GM18951 (cell line): ENCODE results near the gene PSMB2.

ENCODE experiments used
- POLR2A ChIP-seq: IDR thresholded peaks from 4 replicates; pipeline ENCODE4 v1.6.1; 2011; ENCODE audit warnings: mild to moderate bottlenecking; ENCODE audit not compliant: insufficient read length, insufficient read depth; ENCODE audit errors: extremely low read depth
- in situ Hi-C: fragments of 300-500 bp; cut with MboI; formaldehyde crosslinking; loops from one replicate; pipeline ENCODE4 v1.12.0; 2022; ENCODE audit warnings: low sequenced_read_pairs, mixed read lengths, inconsistent platforms; ENCODE audit not compliant: unreplicated experiment

Gene PSMB2

GRCh38 chr1:35629051-35629450 is 12.3 kb downstream of the PSMB2 start:
- in situ Hi-C loops: no loop called here
- no peak for TF ChIP-seq POLR2A

DNA sequence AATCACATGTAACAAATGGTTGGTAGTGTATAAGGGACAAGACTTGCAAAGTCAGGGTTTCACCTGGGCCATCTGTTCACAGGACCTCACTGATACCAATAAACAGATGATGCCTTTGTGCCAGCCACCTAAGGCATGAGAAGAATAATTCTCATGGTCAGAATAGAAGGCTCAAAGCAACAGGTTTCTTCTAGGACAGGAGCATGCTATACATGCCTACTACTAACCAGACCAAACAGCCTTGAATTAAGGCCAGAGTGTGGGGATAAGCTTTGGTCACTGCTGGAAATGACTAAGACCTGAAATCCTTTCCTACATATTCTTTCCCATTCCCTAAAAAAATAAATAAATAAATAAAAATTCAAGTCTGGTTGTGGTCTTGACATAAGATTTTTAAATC is 17.5 kb downstream of the PSMB2 start:
- TF ChIP-seq POLR2A: no peak
- in situ Hi-C loops: no loop called here

GRCh38 chr1:35622510-35623178 is 18.7 kb downstream of the PSMB2 start:
- in situ Hi-C loops: no loop called here
- no peak for TF ChIP-seq POLR2A

DNA sequence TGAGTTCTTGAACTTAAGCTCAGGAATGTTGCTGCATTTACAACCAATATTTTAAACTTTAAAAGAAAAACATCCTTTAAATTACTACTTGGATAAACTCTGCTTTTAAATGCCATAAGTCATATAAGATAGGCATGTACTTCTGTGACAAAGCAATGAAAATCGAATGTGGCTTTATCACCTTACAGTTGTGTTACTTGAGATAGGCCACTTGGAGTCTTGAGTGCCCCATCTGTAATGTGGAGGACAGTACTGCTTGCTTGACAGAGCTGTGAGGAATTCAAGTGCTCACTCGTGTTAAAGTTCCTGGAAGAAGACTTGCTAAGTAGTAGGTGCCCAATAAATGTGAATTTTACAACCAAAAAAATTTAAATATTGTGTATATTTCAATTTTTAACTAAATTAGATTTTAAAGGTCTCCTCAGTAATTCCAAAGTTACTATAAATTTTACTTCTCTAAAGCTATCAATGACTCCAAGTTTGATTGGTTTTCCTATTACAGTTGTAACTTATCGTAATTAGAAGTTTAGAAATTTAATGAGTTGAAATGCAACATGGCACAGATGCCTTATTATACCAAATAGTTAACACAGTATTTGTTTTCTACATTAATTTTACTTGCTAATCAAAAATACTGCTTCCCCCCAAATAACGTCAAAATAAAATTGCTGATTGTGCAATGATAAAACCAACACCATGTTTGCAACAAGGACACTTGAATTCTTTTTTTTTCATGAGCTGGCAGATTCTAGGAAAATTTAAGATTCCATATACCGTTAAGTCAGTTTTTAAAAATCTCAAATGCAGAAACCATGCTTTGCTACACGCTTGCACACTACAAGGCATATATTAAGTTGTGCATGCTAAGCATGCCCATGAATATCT is 21.8 kb downstream of the PSMB2 start:
- TF ChIP-seq POLR2A: no peak
- in situ Hi-C loops: no loop called here

DNA sequence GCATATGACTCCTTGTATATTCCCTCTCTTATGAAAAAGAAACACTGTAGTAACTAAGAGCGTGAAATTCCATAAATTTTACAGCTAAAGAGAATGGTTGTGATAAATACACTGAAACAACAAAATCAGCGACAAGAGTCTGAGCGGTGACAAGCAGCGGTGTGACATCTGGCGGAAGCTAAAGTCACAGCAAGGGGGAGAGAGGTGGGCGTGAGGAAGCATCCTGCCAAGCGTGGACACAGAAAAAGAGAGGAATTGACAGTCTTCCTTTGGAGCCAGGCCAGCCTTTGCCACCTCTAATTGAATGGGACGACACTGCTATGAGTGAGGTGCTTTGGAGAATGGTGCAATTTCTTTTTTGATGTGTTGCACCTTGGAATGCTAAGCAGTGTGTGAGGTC is 25.9 kb downstream of the PSMB2 start:
- in situ Hi-C loops: no loop called here

DNA sequence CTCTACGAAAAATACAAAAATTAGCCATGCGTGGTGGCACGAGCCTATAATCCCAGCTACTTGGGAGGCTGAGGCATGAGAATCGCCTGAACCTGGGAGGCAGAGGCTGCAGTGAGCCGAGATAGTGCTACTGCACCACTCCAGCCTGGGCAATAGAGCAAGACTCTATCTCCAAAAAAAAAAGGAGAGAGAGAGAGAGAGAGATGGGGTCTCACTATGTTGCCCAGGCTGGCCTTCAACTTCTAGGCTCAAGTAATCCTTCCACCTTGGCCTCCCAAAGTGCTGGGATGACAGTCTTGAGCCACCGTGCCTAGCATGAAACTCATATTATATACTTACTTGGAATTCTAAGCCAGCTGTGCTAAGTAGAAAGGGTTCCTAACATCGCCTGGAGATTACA is 29.7 kb downstream of the PSMB2 start:
- TF ChIP-seq POLR2A: no peak

More for the DNA sequence above, 25.9 kb downstream of the PSMB2 start:
- no peak for TF ChIP-seq POLR2A

GRCh38 chr1:35605867-35606182 is 35.5 kb downstream of the PSMB2 start:
- no peak for TF ChIP-seq POLR2A
- in situ Hi-C loops: no loop called here

More for the DNA sequence above, 29.7 kb downstream of the PSMB2 start:
- in situ Hi-C loops: no loop called here

- TF ChIP-seq POLR2A: no peak
- in situ Hi-C loops: no loop called here
Measured at GRCh38 chr1:35605071-35605866, 36.1 kb downstream of the PSMB2 start.

DNA sequence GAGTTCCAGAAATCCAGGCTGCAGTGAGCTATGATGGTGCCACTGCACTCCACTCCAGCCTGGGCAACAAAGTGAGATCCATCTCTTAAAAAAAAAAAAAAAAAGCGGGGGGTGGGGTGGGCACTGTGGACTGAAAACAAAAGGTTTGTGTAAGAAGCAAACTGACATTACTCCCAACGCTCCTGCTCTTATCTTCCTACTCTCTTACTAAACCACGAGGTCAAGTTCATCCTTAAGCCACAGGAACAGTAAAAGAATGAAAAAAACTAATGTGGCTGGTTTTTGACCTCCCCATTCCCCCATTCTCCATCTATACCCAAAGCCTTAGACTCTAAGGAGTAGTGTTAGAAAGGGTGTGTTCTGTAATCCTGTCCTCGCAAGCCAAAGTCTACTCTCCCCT is 37.4 kb downstream of the PSMB2 start:
- TF ChIP-seq POLR2A: no peak
- in situ Hi-C loops: no loop called here

DNA sequence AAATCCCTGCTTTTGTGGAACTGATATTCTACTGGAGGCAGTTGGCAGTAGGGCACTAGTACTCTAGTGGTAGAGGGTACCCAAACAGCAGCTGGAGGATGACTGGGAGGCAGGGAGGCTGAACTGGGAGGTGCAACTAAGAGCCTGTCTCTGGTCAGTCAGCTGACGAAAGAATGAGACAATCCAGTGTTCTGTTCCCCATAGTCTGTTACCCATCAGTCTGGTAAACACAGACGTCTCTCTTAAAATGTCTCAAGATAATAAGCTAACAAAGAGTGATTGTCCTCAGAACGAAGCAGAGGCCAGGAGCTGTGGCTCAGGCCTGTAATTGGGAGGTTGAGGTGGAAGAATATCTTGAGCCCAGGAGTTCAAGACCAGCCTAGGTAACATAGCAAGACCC is 37.9 kb downstream of the PSMB2 start:
- TF ChIP-seq POLR2A: no peak
- in situ Hi-C loops: no loop called here

- in situ Hi-C loops: no loop called here
- no peak for TF ChIP-seq POLR2A
Measured at GRCh38 chr1:35600593-35600992, 40.7 kb downstream of the PSMB2 start.

DNA sequence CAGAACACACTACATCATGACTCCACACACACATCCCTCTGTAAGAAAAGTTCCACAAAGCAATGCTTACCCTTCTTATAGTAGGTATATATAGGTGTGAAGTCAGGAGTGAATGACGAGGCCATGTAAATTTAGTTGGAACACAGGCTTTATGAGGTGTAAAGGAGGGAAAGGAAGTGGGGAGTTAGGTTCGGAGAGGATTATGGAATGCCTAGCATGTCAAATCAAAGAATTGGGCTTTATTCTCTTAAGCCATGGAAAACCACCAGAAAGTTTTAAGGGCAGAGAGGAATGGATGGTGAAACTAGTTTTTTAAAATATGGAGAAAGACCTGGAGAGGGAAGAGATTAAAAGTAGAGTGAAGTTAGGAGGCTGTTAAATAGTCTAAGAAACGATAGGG is 41.9 kb downstream of the PSMB2 start:
- in situ Hi-C loops: no loop called here
- no peak for TF ChIP-seq POLR2A

DNA sequence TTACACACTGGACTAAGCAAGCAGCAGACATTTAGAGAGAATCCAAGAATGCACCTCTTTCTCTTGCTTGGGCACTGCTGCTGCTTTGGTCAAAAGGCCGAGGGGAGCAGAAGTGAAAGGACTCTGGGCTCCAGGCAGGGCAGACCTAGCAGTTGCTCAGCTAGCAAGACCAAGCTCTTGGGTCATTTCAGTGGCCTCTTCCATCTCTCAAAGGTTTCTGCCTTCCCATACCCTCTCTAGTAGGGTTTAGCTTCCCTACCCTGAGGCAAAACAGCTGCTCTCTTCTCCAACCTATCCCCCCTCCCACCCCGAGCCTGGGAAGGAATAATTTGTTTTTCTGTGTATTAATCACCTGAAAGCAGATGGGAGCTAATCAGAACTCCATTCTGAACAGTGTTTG is 42.4 kb downstream of the PSMB2 start:
- in situ Hi-C loops: no loop called here
- TF ChIP-seq POLR2A: no peak
